Measurements from ENCODE around the gene HSP90AB1.

Gene HSP90AB1

DNA sequence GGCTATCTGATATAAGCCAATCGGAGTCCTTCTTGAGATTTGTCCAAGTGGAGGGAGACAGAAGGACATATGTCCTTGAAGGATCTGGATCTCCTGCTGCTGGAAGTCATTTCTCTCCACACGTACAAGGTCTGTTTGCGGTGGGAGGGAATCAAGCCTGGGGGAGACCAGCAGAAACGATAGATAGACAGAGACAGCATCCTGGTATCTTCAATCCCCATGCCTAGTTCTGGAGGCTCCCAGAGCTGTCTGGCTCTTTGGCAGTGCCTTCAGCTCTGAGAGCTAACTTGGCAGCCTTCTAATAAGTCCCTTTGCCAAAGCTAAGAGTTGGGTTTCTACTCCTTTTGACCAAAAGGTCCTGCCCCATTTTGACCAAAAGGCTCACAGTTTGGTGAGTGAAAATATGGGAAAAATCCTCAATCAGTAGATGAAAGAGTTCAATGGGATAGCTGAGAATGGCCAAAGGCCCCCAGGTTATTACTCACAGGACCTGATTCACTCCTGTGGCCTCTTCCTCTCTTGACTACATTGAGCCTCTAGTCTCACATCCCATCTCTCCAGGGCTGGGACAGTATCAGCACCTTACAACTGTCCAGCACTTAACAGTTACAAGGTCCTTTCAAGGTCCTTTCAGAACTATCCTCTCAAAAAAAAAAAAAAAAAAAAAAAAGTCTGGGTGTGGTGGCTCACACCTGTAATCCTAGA is 45.9 kb downstream of the HSP90AB1 start:
- no peak for DNase-seq

DNA sequence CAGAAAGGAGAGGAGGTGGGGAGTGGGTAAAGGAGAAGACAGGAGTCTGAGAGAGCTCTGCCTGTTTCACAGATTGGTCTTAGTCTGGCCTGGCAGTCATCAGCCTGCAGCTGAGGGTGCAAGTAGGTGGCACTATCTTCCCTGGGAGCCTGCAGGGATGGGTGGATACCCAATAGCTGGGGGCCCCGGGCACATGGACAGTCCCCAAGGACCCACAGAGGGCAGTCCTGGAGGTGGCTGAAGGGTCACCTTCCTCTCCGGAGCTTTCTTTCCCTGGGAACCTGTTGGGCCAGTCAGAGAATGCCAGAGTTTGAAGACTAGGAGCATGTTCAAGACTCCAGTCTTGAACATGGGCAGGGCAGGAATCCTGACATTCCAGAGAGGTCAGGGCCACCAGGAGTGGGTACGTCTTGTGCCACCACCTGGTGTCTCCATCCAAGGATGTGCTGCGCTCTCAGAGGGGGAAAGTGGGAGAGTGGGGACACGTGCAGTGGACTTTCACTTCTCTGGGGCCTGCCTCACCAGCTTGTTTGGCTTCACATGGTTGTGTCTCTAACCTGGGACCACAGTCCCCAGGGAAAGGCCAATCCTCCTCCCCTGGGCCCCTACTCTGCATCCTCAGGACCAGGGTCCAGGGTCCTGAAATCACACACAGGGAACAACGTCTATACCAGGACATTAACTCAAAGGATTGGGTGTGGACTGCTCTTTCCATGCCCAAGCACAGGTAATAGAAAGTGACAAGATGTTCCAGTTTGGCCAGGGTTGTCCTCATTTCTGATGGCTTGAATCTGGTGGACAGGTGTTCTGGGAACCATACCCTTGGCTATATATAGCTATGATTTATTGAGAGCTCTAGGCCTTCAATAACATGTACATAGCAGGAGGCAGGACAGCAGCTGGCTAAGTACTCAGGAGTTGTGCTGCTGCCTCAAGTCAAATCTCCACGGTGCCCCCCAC is 48.2 kb downstream of the HSP90AB1 start:
- no peak for DNase-seq

DNA sequence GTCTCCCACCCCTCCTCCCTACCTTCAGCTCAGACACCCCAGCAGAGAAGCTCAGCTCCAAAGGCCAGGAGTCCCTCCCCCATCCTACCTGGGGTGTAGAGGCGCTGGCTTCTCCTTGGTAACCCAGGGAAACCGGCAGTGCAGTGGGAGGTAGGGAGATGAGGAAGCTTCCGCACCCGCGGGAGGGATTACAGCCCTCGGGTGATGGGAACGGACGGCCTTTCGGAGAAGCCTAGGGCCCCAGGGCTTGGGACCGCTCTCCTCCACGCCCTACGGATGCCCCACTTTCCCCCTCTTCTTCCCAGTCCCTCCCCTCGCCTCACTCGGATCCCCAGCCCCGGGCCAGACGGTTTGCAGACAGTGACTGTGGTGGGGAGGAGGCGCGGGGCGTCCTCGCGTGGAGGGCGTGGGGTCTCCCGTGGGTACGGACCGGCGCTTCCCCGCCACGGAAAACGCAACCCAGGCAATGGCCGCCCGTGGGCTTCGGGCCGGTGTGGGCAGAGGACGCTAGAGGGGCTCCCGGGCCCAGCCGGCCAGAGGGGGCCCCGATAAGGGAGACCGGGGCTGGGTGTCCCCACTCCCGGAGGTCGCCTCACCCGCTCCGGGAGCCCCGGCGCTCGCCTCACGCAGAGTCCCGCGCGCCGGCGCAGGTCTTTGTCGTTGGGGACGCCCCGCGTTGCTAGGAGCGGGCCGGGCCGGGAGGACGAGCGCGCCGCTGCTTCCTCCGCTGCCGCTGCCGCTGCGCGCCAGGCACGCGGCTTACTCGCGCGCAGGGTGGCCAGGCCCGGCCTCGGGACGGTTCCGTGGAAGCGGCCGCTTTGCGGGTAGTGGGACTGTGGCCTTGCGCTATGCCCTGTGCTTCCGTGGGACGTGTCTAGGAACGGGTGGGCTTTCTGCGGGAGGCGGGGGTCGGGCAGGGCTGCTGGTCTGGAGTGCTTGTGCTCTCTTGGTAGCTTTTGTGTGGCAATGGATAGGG is 50.5 kb downstream of the HSP90AB1 start:
- DNase-seq, result no peak

DNA sequence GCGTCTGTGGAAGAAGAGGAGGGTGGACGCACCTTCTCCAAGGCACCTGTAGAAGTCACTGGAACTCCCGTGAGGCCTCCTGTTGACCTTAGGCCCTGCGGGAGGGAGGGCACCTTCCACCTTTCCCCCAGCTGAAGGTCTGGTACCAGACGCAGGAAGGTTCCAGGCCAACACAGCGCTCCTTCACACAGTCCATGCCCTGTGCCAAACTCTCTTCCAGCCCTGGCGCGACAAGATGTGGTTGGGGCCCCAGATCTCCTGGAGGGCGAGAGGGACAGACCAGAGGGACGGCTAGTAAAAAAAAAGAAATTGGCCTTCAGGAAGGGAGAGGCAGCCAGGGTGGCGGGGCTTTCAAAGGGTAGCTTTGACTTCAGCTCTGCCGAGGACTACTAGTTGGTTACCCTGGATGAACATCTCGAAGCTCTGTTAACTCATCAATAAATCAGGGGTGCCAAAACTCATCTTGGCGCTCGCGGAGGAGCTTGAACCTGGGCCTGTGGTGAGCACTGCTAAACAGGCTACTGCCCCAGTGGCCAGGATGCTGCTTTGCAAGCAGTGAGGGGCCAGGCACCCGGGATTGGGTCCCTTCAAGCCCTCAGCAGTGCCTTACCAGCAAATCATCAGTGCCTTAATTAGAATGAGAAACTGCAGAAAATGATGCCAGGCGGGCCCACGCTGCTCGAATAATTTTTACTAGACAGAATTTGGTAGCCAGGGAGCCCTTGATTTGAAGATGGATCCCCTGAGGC is 51.3 kb downstream of the HSP90AB1 start:
- no peak for DNase-seq

DNA sequence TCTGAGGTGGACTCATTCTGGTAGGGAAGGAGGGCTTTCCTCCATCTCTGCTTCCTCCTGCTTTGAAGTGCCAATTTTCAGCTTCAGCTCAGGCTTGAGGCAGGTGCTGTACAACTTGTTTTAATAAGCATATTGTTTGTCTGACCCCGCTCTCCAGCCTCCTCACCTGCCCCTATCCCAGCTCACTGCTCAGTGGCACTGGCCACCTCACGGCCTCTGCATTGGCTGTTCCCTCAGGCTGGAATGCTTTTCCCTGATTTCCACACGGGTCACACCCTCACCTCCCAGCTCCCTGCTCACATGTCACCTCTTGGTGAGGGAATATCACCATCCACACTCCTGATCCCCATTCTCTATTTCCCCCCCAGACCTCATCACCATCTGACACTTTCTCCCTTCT is 52.0 kb downstream of the HSP90AB1 start:
- no peak for DNase-seq

DNA sequence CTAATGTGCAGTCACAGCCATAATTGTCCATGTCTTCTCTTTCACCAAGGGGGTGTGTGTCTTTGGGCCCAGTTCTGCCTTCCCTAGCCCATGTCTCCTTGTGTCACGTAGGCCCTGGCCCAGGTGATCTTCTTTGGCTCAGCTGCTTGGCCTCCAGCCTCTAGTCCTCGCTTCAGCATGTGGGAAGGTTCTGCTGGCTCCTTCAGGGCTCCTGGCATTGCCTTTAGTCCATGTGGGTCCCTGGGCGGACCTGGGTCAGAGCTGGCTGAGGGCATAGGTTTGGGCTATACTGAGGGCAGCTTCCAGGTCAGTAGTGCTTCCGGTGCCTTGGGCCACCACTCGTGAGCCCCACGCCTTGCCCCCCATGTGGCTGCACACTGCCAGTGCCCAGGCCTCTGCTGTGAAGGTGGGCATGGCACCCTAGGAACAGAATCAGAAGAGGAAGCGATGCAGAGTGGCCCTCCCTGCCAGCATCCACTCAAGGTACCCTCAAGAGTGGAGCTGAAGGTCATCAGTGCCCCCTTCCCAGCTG is 53.5 kb downstream of the HSP90AB1 start:
- DNase-seq, result no peak

DNA sequence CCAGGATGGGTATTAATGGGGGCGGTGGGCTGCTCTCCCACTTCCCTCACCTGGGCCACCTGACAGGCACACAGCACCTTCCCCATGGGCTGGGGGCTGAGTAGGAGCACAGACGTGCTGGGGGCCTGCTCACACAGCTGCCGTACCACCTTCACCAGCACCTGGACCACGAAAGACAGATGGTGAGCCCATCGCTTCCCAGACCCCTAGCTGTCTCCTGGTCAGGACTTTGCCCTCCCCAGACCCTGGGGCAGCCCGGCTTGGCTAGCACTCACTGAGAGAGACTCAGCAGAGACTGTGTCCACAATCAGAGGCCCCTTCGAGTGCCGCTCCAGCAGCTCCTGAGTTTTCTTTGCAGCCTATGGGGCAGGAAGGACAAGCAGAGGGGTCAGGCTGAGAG is 54.2 kb downstream of the HSP90AB1 start:
- no peak for DNase-seq

DNA sequence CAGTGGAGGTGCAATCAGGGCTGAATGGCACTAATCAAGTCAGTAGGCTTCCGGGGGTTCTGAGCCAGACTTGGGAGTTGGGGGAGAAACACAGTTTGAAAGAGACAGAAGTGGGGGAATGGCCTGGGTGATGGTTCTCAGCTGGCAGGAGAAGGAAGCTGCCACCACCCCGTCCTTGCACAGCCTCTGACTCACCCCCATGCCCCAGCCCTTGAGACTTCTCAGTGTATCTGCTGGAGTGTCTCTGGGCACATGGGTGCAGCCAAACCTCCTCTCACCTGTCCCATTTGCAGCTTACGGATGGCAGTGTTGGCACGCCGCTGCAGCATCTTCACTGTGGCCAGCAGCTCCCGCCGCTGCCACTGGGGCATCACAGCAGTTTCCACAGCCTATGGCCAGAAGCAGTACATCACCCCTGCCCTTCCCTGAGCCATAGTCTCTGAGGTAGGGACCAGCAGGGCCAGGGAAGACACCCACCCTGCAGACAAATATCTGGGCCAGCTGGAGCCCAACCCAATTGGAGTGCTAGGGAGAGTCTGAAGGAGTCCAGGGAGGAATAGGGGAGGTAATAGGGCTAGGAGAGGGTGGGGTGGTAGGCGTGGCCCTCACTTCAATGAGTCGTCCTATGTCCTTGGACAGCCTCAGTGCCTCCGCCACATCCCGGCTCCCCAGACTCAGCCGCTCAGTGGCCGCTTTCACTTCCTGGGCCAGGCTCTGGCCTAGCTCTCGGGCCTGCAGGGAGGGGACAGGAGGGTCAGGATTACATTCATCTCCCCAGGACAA is 55.1 kb downstream of the HSP90AB1 start:
- no peak for DNase-seq

DNA sequence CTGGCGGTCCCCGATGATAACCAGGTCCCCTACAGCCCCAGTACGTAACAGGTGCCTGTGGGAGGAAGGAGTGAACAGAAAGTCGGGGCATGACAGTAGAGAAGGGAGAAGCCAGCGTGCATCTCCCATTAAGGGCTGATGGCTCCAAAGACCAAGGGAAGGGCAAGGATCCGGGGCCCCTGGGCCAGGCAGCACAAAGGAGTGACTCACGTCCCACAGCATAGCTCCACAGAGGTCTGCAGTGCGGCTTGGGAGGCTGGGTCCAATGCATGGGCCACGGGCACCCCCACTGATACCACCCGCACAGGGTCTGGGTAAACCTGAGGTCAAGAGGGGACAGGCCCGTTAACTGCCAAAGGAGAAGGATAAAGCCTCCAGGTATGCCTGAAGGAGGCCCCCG is 56.0 kb downstream of the HSP90AB1 start:
- DNase-seq, result no peak
